CD4-positive, alpha-beta T cell treated with Interleukin-17A for 4 hours (primary cell): Measurements from ENCODE around the gene MXRA7.
"Not testable (repeated sequence)": the region's sequence is repeated elsewhere in the genome, so short reads cannot be mapped to it uniquely, and the experiment has no call there.

Experiments used
- DNase-seq: peaks from one replicate; pipeline ENCODE4 v3.0.0-alpha.2; 2020; ENCODE audit warnings: mixed read lengths

The MXRA7 gene

DNA sequence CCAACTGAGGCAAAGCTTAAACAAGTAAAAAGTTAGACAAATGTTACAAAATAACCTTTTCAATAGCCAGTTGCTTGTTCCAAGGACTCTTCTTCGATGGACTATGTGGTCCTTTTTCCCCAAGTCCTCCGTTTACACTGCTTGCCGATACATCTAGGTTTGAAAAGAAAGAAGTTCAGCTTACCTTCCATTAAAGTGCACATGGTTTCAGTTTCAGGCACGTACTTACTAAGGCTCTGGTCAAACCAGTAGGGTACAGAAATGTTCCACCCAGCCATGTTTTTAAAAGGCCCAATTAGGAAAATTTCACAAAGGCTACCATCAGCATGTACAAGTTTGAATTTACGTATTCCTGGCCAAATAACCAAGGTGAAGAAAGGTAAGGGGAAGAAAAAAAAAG, 24.2 kb upstream of the MXRA7 start:
- no peak for DNase-seq

- peak; percentile 52 for DNase-seq
Observed at GRCh38 chr17:76734080-76734840, 23.5 kb upstream of the MXRA7 start.

DNA sequence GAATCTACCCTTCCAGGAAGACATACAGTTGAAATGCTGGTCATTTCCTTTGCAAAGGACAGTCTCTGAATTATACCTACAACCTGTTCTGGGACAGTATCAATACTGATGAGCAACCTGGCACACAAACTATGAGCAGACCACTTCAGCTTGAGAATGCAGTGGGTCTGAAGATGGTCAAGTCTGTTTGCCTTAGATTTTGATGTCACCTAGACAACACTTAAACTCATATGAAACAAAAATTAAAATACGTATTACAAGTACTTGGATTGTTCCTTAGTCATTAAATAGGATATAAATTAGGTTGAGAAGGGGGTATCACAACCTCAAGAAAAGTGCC, 22.8 kb upstream of the MXRA7 start:
- no peak for DNase-seq

DNA sequence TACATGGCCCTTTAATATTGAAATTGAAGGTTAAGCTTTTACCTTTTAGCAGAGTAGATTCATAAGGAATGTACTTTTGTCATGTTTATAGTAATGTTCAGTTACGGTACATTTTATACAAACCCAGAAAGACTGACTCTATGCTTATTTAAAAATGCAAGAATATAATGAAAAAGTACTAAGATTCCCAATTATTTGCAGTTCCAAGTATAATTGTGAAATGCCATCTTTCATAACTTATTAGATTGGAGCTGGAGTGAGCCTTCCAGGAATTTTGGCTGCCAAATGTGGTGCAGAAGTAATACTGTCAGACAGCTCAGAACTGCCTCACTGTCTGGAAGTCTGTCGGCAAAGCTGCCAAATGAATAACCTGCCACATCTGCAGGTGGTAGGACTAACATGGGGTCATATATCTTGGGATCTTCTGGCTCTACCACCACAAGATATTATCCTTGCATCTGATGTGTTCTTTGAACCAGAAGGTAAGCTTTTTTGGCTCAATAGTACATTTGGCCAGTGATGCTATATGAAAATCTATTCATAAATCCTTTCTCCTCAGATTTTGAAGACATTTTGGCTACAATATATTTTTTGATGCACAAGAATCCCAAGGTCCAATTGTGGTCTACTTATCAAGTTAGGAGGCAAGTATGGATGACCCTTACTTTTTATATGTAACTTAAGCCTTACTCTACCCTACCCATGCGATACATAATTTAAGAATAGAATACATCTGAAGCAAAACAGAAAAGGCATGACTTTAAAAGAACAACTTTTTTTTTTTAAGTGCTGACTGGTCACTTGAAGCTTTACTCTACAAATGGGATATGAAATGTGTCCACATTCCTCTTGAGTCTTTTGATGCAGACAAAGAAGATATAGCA, 22.2 kb upstream of the MXRA7 start:
- DNase-seq, result no peak

DNA sequence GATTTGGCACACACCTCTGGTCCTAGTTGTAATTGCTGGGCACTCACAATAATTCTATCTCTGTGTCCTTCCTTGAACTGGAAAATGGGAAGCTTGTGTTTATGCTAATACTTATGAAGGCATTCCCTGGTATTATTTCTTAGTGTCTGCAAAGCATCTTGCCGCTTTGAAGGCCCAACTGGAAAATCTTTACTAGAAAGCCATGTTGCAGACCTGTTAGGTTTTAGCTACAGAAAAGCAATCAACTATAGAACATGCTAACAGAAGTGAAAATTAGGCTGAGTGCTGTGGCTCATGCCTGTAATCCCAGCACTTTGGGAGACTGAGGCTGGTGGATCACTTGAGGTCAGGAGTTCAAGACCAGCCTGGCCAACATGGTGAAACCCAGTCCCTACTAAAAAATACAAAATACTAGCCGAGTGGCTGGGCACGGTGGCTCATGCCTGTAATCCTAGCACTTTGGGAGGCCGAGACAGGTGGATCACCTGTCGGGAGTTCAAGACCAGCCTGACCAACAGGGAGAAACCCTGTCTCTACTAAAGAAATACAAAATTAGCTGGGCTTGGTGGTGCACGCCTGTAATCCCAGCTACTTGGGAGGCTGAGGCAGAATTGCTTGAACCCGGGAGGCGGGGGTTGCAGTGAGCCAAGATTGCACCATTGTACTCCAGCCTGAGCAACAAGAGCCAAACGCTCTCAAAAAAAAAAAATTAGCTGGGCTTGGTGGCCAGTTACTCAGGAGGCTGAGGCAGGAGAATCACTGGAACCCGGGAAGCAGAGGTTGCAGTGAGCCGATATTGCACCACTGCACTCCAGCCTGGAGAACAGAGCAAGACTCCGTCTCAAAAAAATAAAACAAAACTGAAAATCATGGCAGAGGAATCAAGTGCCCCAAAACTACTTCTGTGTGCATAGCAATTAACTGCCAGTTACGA, 21.3 kb upstream of the MXRA7 start:
- not testable (repeated sequence) for DNase-seq

- DNase-seq, result peak; percentile 20
Observed at GRCh38 chr17:76727745-76728456, 17.1 kb upstream of the MXRA7 start.

- peak; percentile 86 for DNase-seq
Observed at GRCh38 chr17:76726776-76727718, 16.3 kb upstream of the MXRA7 start, which contains the start of gene METTL23. METTL23 (plus strand) TSS chr17:76726839; CDS start chr17:76729711, 2,872 bp downstream.

GRCh38 chr17:76726231-76726775, 15.5 kb upstream of the MXRA7 start, which contains the start of gene JMJD6:
JMJD6 (minus strand) TSS chr17:76726606; CDS start chr17:76726475, 131 bp downstream.
- DNase-seq, result peak; percentile 97

DNA sequence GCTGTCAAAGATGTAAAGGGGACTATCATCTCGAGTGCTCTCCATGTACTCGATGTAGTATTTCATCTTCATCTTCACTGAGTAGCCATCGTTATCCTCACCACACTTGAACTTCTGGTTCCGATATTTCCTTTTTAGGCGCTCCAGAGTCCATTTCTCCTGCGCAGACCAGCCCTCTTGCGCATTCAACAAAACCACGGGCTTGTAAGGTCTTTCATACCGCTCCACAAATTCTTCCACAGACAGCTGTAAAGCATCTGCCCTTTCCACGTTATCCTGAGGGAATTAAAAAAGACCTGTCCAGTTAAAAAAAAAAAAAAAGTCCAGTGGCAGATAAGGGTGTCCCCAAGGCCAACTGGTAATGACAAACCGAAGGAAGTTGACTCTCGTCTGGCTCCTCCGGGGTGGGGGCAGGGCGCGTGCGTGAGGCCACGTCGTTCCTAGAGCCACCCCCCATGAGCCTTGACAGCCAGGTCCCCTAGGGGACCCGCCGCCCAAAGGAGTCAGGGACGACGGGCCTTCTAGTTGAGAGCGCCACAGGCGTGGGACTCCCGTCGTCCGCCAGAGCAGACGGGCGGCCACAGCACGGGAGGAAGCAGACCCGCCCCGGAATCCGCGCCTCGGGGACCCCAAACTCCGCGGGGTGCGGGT, 14.9 kb upstream of the MXRA7 start:
- DNase-seq, result peak; percentile 76

GRCh38 chr17:76723812-76724211, 13.0 kb upstream of the MXRA7 start:
- no peak for DNase-seq

GRCh38 chr17:76722977-76723376, 12.2 kb upstream of the MXRA7 start:
- DNase-seq, result not testable (repeated sequence)

GRCh38 chr17:76722279-76722678, 11.5 kb upstream of the MXRA7 start:
- DNase-seq, result no peak

DNA sequence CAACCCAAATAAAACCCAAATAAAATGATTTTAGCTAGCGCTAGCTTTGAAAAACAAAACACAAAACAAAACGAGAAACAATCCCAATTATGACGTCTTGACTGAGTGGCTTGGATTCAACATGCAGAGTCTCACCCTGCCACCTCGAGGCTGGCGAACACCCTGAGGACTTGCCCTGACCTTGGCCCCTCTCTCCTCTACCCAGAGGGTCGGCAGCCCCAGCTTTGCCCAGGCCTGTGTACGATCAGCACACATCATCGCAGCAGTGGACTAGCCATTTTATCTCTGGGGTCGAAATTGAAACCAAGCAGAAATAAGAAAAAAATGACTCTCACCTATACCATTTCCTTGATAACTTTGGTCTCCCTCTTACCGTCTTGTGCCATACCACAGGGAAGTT, 10.7 kb upstream of the MXRA7 start:
- no peak for DNase-seq

GRCh38 chr17:76720941-76721340, 10.2 kb upstream of the MXRA7 start:
- no peak for DNase-seq

GRCh38 chr17:76720211-76720610, 9.4 kb upstream of the MXRA7 start:
- no peak for DNase-seq

DNA sequence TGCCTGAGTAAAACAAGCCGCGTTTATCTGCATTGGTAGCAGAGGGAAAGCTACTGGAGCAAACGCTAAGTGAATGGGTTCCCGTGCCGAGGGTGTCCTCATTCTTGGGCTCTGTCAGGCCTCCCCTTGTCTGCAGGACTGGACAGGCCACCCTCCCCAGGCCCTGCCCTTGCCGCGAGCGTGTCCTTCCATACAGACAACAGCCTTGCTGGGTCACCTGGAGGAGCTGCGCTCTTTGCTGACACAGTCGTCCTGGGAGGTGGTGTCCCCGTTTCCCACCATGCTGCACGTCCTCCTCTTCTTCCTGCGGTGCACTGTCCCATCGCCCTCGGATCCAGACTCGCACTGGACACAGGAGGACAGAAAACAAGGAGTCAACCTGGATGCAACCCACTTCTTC, 7.8 kb upstream of the MXRA7 start:
- DNase-seq, result no peak

DNA sequence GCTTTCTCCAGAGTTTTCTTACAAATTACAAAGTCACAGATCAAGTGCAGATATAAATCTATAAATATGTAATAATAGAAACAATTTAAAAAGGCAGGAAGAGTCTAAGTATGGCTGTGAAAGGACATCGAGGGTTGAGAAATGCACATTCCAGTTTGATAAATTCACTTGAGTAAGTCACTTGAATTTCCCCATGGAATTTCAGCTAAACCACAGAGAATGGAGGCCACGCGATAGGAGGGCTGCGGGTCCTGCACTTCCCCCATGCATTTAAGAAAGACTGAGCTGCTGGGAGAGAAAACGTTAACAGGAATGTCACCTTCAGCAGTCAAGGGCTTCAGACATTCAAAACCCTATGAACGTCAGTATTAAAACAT, 6.1 kb upstream of the MXRA7 start:
- DNase-seq, result no peak

DNA sequence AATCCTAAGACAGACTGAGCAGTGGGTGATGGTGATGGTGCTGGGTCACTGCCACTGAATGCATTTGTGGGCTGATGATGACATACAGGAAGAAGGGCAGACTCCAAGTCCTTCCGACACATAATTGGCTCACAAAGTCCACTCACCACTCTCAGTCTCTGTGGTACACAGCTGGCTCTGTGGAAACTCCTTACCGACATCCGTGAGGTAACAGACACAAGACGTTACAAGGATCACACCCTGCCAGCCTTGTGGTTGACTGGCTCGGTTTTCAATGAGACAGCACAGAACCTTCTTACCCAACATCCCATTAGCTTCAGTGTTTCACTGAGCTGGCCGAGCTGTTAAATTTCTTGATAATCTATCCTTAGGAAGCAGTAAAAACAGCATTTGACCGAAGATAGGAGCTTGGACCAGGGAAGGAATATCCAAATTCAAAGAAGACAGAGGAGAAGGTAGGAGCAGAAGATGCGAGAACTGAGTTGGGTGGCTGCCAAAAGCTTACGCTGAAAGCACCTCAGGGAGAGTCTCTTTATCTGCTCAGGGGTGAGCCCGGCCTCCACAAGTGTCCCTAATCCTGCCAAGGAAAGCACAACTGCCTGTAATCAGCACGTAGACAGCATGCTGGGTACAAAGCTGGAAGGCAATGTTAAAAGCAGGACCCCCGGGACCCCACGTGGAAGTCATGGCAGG, 5.5 kb upstream of the MXRA7 start:
- no peak for DNase-seq

DNA sequence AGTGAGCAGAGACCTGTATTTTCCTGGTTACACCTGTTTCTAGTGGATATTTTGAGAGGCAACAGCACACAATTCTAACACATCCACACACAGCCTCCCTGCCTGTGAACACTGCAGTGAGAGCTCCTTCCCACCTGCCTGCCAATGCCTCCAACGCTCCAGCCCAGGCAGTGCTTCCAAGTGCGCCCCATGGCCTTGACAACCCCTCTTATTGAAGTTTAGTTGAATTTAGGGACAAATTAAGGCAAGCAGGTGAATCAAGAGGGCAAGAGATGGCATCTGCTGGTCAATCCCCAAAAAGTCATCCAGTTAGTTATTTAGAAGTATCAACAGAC, 4.7 kb upstream of the MXRA7 start:
- no peak for DNase-seq
